Measurements from ENCODE around the gene SYTL1. TPM values are rescaled to one million over a fixed set of nuclear protein-coding genes. Genes with fewer than 3 reads are reported as not detected.
A peak's percentile ranks its signal among the peaks of the same experiment; 100 is the strongest.

SYTL1 gene
- total and polyA plus RNA-seq, 7 donors, result 0.13 to 1.3 (median 0.41) TPM

DNA sequence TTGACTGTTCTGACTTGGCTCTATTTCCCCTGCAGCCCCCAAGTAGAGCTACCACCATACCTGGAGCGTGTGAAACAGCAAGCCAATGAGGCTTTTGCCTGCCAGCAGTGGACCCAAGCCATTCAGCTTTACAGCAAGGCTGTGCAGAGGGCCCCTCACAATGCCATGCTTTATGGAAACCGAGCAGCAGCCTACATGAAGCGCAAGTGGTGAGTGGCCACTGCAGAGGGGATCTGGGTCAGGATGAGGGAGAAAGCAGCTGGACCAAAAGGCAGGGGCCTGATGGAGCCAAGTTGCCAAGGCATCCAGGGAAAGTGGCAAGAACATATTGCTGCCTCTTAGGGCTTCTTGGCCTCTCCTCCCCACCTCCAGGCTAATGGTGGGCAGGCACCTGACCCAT, 43.9 kb upstream of the SYTL1 start:
- Histone ChIP-seq H3K36me3 (ENCODE audit: insufficient read depth in 1 of 2, low read depth in 1 of 2) (peaks cover 2 to 86% of the 10 kb centered on the region in 2 donors), H3K4me1 (peaks cover 30% of the 10 kb centered on the region), H3K27ac (no peak overlapping the region), H3K9me3 (no peaks in the 10 kb centered on the region), H3K4me3 (no peak overlapping the region), H3K27me3 (ENCODE audit: insufficient read depth in 3 of 3, low read length in 2 of 3) (no peaks in the 10 kb centered on the region)
- no peak for ATAC-seq
- DNase-seq, result no peak
- 87 to 88% (median 88%) methylated on average over 3 of the region's 3 CpGs for WGBS, 3 donors
- intact Hi-C loops (cut with DNase I), result loop anchor here (5.0 kb wide), 3 partner anchors 196 to 364 kb away; no protein-coding TSS in a partner anchor
- TF ChIP-seq, protein P1, sequence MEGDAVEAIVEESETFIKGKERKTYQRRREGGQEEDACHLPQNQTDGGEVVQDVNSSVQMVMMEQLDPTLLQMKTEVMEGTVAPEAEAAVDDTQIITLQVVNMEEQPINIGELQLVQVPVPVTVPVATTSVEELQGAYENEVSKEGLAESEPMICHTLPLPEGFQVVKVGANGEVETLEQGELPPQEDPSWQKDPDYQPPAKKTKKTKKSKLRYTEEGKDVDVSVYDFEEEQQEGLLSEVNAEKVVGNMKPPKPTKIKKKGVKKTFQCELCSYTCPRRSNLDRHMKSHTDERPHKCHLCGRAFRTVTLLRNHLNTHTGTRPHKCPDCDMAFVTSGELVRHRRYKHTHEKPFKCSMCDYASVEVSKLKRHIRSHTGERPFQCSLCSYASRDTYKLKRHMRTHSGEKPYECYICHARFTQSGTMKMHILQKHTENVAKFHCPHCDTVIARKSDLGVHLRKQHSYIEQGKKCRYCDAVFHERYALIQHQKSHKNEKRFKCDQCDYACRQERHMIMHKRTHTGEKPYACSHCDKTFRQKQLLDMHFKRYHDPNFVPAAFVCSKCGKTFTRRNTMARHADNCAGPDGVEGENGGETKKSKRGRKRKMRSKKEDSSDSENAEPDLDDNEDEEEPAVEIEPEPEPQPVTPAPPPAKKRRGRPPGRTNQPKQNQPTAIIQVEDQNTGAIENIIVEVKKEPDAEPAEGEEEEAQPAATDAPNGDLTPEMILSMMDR (IDR thresholded peaks at IDR 0.05), result no peak

- WGBS, 3 donors, result 35 to 37% (median 37%) methylated on average over 8 of the region's 8 CpGs
- DNase-seq, result no peak
- H3K27ac ChIP-seq, result peak overlapping the region; percentile 66
- H3K9me3 ChIP-seq, result no peaks in the 10 kb centered on the region
- H3K27me3 ChIP-seq (ENCODE audit: insufficient read depth in 3 of 3, low read length in 2 of 3), result no peaks in the 10 kb centered on the region
- H3K36me3 ChIP-seq (ENCODE audit: insufficient read depth in 1 of 2, low read depth in 1 of 2), result peaks cover 2 to 83% of the 10 kb centered on the region in 2 donors
- TF ChIP-seq, protein P1 (IDR thresholded peaks at IDR 0.05), result no peak
- peaks cover 30% of the 10 kb centered on the region for H3K4me1 ChIP-seq
- H3K4me3 ChIP-seq, result no peak overlapping the region
- intact Hi-C loops (cut with DNase I), result loop anchor here (5.0 kb wide), 3 partner anchors 197 to 363 kb away; no protein-coding TSS in a partner anchor
- peak in 1 of 4 donors; percentile 2 for ATAC-seq
Observed at GRCh38 chr1:27298632-27299384, 43.0 kb upstream of the SYTL1 start.

DNA sequence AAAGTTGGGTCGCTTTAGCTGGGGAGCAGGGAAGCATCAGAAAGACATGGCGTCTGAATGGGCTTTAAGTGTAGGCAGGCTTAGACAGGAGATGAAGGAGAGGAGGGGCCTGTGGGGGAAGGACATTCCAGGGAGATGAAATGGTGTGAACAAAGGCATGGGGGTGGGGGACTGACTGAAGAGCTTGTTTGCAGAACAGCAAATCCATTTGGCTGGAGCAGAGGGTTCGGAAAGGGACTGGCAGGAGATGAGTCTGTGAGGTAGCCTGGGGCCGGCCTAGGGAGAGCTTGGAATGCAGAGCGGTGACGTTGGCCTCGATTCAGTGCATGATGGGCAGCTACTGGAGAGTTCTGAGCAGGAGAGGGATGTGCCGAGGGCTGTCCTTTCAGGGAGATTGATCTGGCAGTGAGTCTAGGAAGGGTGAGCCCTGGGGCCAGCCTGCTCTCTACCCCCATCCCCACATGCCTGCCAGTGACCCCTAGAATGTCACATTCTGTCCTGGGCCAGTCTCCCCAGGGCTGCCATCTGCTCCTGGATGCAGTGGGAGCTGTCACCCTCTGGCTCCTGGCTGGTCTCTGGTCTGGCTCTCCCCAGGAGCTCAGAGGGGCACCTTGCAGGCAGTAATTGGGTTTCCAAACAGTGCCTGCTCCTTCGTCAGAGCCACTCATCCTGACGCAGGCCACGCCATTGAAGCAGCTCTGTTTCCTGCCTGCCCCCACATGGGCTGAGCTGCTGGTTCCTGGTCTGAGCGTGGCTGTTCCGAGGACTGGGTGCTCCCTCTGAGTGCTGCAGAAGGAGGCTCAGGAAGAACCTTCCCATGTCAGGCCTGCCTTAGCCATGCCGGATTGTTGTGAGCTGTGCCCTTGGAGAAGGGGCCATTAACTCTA, 42.2 kb upstream of the SYTL1 start:
- no peaks in the 10 kb centered on the region for H3K27me3 ChIP-seq (ENCODE audit: insufficient read depth in 3 of 3, low read length in 2 of 3)
- H3K9me3 ChIP-seq, result no peaks in the 10 kb centered on the region
- DNase-seq (peak; percentile 73 to 89), ATAC-seq (peak; percentile 53 to 74 (median 66))
- H3K36me3 ChIP-seq (ENCODE audit: insufficient read depth in 1 of 2, low read depth in 1 of 2), result peaks cover 2 to 83% of the 10 kb centered on the region in 2 donors
- TF ChIP-seq, protein P1 (IDR thresholded peaks at IDR 0.05), result no peak
- H3K27ac ChIP-seq, result peak overlapping the region; percentile 66
- peaks cover 30% of the 10 kb centered on the region for H3K4me1 ChIP-seq
- intact Hi-C loops (cut with DNase I), result loop anchor here (2.0 to 5.0 kb wide), 6 partner anchors 59 to 363 kb away; partner anchors contain the start of gene GPR3 (in 1 of the 2)
- WGBS, 3 donors, result 31 to 42% (median 39%) methylated on average over 13 to 14 of the region's 14 CpGs
- no peak overlapping the region for H3K4me3 ChIP-seq

DNA sequence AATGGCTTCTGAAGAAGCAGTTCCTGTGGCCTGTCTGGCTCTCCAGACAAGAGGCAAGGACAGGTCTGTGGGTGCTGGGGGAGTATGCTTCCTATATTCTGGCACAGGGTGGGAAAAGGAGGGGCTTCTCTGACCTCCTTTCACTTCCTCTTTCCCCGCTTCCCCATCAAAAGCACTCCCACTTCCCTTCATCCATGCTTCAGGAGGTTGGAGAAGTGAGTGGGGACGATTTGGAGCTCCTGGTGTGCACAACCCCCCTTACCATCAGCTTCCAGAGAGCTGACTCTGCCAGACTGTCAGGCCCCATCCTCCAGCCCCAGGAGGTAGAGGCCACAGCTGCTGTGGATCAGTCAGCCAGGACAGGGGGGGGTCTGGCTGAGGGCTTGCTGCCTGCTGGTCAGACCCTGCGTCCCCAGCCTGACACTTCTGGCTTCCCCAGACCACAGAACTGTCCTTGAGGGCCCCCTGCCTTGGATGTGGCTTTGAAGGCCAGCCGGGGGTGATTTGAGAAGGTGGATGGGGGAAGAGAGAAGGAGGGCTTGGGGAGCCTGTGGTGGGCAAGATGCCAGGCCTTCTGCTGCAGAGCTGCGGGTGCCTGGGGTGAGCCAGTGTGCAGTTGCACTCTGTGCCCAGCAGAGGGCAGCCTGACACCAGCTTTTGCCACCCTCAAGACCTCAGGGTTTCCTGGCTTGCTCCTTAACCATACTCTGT, 41.3 kb upstream of the SYTL1 start:
- Histone ChIP-seq H3K4me1 (peaks cover 30% of the 10 kb centered on the region), H3K27ac (peak overlapping the region; percentile 66), H3K36me3 (ENCODE audit: insufficient read depth in 1 of 2, low read depth in 1 of 2) (peaks cover 0 to 83% of the 10 kb centered on the region in 2 donors), H3K27me3 (ENCODE audit: insufficient read depth in 3 of 3, low read length in 2 of 3) (no peaks in the 10 kb centered on the region), H3K9me3 (no peaks in the 10 kb centered on the region), H3K4me3 (no peak overlapping the region)
- intact Hi-C loops (cut with DNase I), result loop anchor here (2.0 kb wide), 3 partner anchors 58 to 94 kb away; partner anchors contain the start of gene GPR3 (in 1 of the 2)
- 22 to 30% (median 24%) methylated on average over 5 of the region's 5 CpGs for WGBS, 3 donors
- TF ChIP-seq, protein P1 (IDR thresholded peaks at IDR 0.05), result peak; percentile 99
- ATAC-seq (peak; percentile 79 to 96 (median 88)), DNase-seq (peak; percentile 78 to 91)

Measured in psoas muscle (tissue), 8 donors.